NT2/D1 (cell line): ENCODE results near the gene CLIC5.

Experiments
- DNase-seq: peaks from one replicate; pipeline ENCODE4 v3.0.0-alpha.2; 2011; ENCODE audit warnings: low read depth, low spot score
- H3K27me3 ChIP-seq: 2 replicates; pipeline ENCODE4 v1.6.0; 2011; ENCODE audit warnings: mild to moderate bottlenecking; ENCODE audit not compliant: insufficient read length, insufficient read depth
- H3K36me3 ChIP-seq: 2 replicates; pipeline ENCODE4 v1.6.1; 2011; ENCODE audit warnings: mild to moderate bottlenecking, low read length, mixed read lengths; ENCODE audit not compliant: insufficient read depth, insufficient read length
- H3K4me1 ChIP-seq: 2 replicates; pipeline ENCODE4 v1.5.1; 2011; ENCODE audit not compliant: insufficient read depth, insufficient read length
- H3K4me3 ChIP-seq: 2 replicates; pipeline ENCODE4 v1.5.1; 2011; ENCODE audit warnings: low read depth; ENCODE audit not compliant: insufficient read length
- H3K9ac ChIP-seq: 2 replicates; pipeline ENCODE4 v1.6.0; 2011; ENCODE audit warnings: low read depth; ENCODE audit not compliant: insufficient read length
- H3K9me3 ChIP-seq: 2 replicates; pipeline ENCODE4 v1.5.1; 2011; ENCODE audit warnings: mild to moderate bottlenecking, low read length; ENCODE audit not compliant: insufficient read depth
- SUZ12 ChIP-seq: IDR thresholded peaks from 2 replicates; pipeline ENCODE4 v1.6.1; 2011; ENCODE audit not compliant: insufficient read length, insufficient read depth; ENCODE audit errors: extremely low read depth
- YY1 ChIP-seq: IDR thresholded peaks from 2 replicates; pipeline ENCODE4 v1.6.1; 2011; ENCODE audit not compliant: insufficient read length, insufficient read depth
- ZNF274 ChIP-seq: IDR thresholded peaks from 2 replicates; pipeline ENCODE4 v1.6.1; 2011; ENCODE audit warnings: mild to moderate bottlenecking, low read depth, low read length

CLIC5 gene

DNA sequence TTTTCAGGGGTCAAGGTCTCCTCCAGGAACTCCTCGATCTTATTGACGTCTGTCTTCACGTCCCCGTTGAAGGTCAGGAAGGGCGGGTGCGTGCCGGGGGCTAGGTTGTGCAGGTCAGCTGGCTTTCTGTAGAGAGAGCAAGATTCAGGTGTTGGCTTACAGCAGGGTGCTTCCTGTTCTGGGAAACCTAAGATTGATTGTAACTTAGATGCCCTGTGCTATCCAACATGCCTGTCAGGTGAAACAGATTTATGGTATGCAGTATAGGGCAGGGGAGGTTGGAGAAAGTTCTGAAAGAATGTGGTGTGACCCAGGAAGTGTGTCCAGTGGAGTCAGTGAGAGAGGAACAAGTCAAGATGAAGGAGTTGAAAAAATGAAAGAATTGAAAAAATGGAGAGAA is 66.4 kb downstream of the CLIC5 start:
- Histone ChIP-seq H3K9me3 (no peaks in the 10 kb centered on the region), H3K9ac (no peak overlapping the region), H3K4me3 (no peak overlapping the region), H3K27me3 (no peaks in the 10 kb centered on the region), H3K36me3 (no peaks in the 10 kb centered on the region), H3K4me1 (no peaks in the 10 kb centered on the region)
- no peak for DNase-seq
- no peak for TF ChIP-seq SUZ12
- TF ChIP-seq ZNF274, result no peak

GRCh38 chr6:45947807-45948206 is 67.9 kb downstream of the CLIC5 start:
- no peak overlapping the region for H3K9ac ChIP-seq
- DNase-seq, result no peak
- no peaks in the 10 kb centered on the region for H3K36me3 ChIP-seq
- H3K9me3 ChIP-seq, result no peaks in the 10 kb centered on the region
- TF ChIP-seq ZNF274 (no peak), SUZ12 (no peak), YY1 (no peak)
- no peaks in the 10 kb centered on the region for H3K27me3 ChIP-seq
- H3K4me1 ChIP-seq, result no peaks in the 10 kb centered on the region
- H3K4me3 ChIP-seq, result no peak overlapping the region

- TF ChIP-seq SUZ12 (no peak), YY1 (no peak), ZNF274 (no peak)
- no peak for DNase-seq
Measured at GRCh38 chr6:45946887-45947286, 68.8 kb downstream of the CLIC5 start.

GRCh38 chr6:45946352-45946751 is 69.3 kb downstream of the CLIC5 start:
- Histone ChIP-seq H3K36me3 (no peaks in the 10 kb centered on the region), H3K4me3 (no peak overlapping the region), H3K9me3 (no peaks in the 10 kb centered on the region), H3K27me3 (no peaks in the 10 kb centered on the region), H3K4me1 (no peaks in the 10 kb centered on the region), H3K9ac (no peak overlapping the region)
- TF ChIP-seq ZNF274 (no peak), YY1 (no peak), SUZ12 (no peak)
- DNase-seq, result no peak

More at GRCh38 chr6:45946887-45947286, 68.8 kb downstream of the CLIC5 start:
- H3K9ac ChIP-seq, result no peak overlapping the region
- H3K4me3 ChIP-seq, result no peak overlapping the region
- no peaks in the 10 kb centered on the region for H3K4me1 ChIP-seq
- H3K27me3 ChIP-seq, result no peaks in the 10 kb centered on the region
- no peaks in the 10 kb centered on the region for H3K36me3 ChIP-seq
- H3K9me3 ChIP-seq, result no peaks in the 10 kb centered on the region

DNA sequence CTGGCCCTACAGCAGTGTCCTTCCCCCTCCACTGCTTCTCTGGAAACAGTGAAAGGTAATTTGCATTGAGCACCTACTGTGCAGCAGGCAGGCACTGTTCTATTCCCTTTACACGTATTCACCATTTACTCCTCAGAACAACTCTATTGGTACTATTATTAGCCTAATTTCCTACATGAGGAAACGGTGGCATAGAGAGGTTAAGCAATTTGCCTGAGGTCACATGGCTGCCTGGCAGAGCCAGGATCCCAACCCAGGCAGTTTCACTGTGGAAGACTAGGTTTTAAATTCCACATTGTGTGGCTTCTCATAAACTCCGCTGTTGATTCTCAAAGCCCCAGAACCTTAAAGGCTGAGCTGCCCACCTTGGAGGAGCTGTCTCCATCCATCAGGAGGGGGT is 72.7 kb downstream of the CLIC5 start:
- Histone ChIP-seq H3K9me3 (peaks cover 4% of the 10 kb centered on the region; the same call in 1 of the 2 replicates), H3K27me3 (no peaks in the 10 kb centered on the region), H3K9ac (no peak overlapping the region), H3K4me1 (no peaks in the 10 kb centered on the region), H3K4me3 (no peak overlapping the region), H3K36me3 (no peaks in the 10 kb centered on the region)
- DNase-seq, result no peak
- no peak for TF ChIP-seq YY1
- no peak for TF ChIP-seq ZNF274
- TF ChIP-seq SUZ12, result no peak

GRCh38 chr6:45933855-45934254 is 81.8 kb downstream of the CLIC5 start:
- Histone ChIP-seq H3K9me3 (peaks cover 28% of the 10 kb centered on the region; the same call in 1 of the 2 replicates), H3K36me3 (no peaks in the 10 kb centered on the region), H3K4me3 (no peak overlapping the region), H3K4me1 (peaks cover 6% of the 10 kb centered on the region), H3K27me3 (no peaks in the 10 kb centered on the region), H3K9ac (no peak overlapping the region)
- DNase-seq, result no peak
- TF ChIP-seq SUZ12, result no peak
- no peak for TF ChIP-seq ZNF274
- TF ChIP-seq YY1, result no peak

GRCh38 chr6:45931232-45931631 is 84.4 kb downstream of the CLIC5 start:
- peaks cover 6% of the 10 kb centered on the region; the same call in 1 of the 2 replicates for H3K9me3 ChIP-seq
- H3K4me3 ChIP-seq, result no peak overlapping the region
- no peaks in the 10 kb centered on the region for H3K36me3 ChIP-seq
- no peak for DNase-seq
- no peaks in the 10 kb centered on the region for H3K27me3 ChIP-seq
- H3K9ac ChIP-seq, result no peak overlapping the region
- H3K4me1 ChIP-seq, result peaks cover 6% of the 10 kb centered on the region
- TF ChIP-seq SUZ12 (no peak), ZNF274 (no peak), YY1 (no peak)

DNA sequence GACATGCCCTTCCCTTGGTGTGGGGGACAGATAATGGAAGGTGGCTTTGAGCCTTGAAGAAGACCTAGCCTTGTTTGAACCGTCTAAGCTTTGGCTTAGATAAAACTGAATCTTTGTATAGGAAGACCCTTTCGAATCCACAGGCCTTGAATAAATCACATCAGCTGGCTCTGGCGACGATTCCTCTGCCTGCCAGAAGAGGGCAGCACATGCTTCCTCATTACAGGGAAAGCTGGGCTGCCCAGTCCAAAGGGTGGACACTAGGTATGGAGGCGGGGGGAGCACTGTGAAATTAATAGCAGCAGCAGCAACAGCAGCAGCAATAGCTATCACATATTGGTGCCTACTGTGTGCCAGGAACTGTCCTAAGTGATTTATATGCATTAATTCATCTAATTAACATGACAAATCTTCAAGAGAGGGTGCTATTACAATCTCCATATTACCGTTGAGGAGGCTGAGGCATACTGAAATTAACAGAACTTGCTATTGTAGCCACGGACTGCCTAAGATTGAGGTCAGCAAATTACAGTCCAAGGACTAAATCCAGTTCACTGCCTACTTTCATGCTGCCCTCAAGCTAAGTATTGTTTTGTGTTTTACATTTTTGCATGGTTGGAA is 85.1 kb downstream of the CLIC5 start:
- Histone ChIP-seq H3K9me3 (no peaks in the 10 kb centered on the region), H3K4me3 (no peak overlapping the region), H3K36me3 (no peaks in the 10 kb centered on the region), H3K27me3 (no peaks in the 10 kb centered on the region), H3K9ac (no peak overlapping the region), H3K4me1 (peaks cover 6% of the 10 kb centered on the region)
- TF ChIP-seq YY1 (no peak), ZNF274 (no peak), SUZ12 (no peak)
- DNase-seq, result no peak
